GM23338 (cell line): ENCODE data around the gene MTA1.

Source experiments
- CREB1 ChIP-seq: fragments of 250-450 bp; sonication (Bioruptor Pico); IDR thresholded peaks from 2 replicates; pipeline ENCODE4 v1.5.0; 2020; ENCODE audit warnings: low read depth, mild to moderate bottlenecking, moderate library complexity
- EZH2 ChIP-seq: fragments of 200-600 bp; sonication (generic); IDR thresholded peaks from one replicate; pipeline ENCODE4 v1.8.0; 2017; ENCODE audit warnings: antibody characterized with exemption, mild to moderate bottlenecking, low read depth; ENCODE audit not compliant: unreplicated experiment
- EZH2phosphoT487 ChIP-seq: fragments of 200-600 bp; sonication (generic); IDR thresholded peaks from one replicate; pipeline ENCODE4 v1.8.1; 2018; ENCODE audit warnings: antibody characterized with exemption; ENCODE audit not compliant: unreplicated experiment
- JUNB ChIP-seq: IDR thresholded peaks from one replicate; pipeline ENCODE4 v1.6.1; 2016; ENCODE audit warnings: antibody characterized with exemption; ENCODE audit not compliant: unreplicated experiment
- NANOG ChIP-seq: IDR thresholded peaks from 2 replicates; pipeline ENCODE4 v1.6.1; 2016; ENCODE audit warnings: antibody characterized with exemption, borderline replicate concordance
- POLR2AphosphoS5 ChIP-seq: IDR thresholded peaks from 2 replicates; pipeline ENCODE4 v1.6.1; 2016; ENCODE audit warnings: antibody characterized with exemption, low read depth
- ZNF331 ChIP-seq: fragments of 250-450 bp; sonication (Bioruptor Pico); IDR thresholded peaks from 2 replicates; pipeline ENCODE4 v1.5.0; 2020; ENCODE audit warnings: low read depth, mild to moderate bottlenecking, moderate library complexity
- TF ChIP-seq, protein P1 (sequence below), 2 experiments: fragments of 200-600 bp in 1 of 2; sonication (generic) in 1 of 2; conservative IDR thresholded peaks; 2 replicates each; pipeline versions ENCODE4 v1.5.1 to v1.6.1; 2016 to 2017; ENCODE audit warnings: antibody characterized with exemption in 2 of 2, low read depth in 2 of 2, mild to moderate bottlenecking in 2 of 2, moderate library complexity in 1 of 2
- TF ChIP-seq, protein P2 (sequence below): IDR thresholded peaks from one replicate; pipeline ENCODE4 v1.6.1; 2018; ENCODE audit warnings: antibody characterized with exemption; ENCODE audit not compliant: unreplicated experiment
- TF ChIP-seq, protein P3 (sequence below): IDR thresholded peaks from 2 replicates; pipeline ENCODE4 v1.6.1; 2016; ENCODE audit warnings: antibody characterized with exemption

DNA sequence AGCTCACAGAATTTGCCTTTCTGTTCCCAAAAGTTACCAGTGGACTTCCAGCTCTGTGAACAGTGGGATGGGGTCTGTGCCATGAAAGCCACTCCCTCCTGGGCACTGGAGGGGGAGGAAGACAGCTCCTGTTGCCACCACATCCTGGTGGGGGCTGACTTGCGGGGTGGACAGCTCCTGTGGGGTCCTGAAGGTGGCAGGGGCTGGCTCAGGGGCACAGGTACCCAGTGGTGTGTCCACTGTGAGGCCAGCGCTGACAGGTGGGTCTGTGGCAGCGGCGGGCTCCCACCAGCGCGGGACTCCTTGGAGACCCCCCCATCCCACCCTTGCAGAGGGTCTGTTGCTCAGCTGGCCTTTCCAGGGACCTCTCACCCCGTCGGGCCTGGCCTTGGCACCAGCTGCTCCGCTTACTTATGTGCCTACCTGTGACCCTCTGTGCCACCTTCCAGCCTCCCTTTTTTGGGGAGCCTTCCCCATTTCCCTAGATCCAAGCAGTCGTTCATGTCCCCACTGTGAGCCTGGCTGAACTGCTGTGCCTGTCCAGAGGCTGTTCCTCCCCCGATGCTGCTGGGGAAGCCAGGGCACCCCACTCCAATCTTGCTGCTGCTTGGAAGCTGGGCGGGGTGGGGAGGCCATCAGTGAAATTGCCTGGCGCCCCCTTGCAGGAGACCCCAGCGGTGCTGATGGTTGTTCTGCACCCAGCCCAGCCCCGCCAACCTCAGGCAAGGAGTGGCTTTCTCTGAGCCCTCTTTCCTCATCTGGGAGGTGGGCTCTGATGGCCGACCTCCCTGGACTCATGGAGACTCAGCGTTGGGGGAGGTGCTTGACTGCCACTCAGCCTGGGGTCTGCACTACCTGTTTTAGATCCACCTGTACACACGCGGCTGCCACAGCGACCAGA lies 73.6 kb downstream of the MTA1 start:
- TF ChIP-seq, protein P1, sequence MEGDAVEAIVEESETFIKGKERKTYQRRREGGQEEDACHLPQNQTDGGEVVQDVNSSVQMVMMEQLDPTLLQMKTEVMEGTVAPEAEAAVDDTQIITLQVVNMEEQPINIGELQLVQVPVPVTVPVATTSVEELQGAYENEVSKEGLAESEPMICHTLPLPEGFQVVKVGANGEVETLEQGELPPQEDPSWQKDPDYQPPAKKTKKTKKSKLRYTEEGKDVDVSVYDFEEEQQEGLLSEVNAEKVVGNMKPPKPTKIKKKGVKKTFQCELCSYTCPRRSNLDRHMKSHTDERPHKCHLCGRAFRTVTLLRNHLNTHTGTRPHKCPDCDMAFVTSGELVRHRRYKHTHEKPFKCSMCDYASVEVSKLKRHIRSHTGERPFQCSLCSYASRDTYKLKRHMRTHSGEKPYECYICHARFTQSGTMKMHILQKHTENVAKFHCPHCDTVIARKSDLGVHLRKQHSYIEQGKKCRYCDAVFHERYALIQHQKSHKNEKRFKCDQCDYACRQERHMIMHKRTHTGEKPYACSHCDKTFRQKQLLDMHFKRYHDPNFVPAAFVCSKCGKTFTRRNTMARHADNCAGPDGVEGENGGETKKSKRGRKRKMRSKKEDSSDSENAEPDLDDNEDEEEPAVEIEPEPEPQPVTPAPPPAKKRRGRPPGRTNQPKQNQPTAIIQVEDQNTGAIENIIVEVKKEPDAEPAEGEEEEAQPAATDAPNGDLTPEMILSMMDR (conservative IDR thresholded peaks at IDR 0.05; ENCODE audit: low read depth in 2 of 2): no peak
- TF ChIP-seq, protein P2, sequence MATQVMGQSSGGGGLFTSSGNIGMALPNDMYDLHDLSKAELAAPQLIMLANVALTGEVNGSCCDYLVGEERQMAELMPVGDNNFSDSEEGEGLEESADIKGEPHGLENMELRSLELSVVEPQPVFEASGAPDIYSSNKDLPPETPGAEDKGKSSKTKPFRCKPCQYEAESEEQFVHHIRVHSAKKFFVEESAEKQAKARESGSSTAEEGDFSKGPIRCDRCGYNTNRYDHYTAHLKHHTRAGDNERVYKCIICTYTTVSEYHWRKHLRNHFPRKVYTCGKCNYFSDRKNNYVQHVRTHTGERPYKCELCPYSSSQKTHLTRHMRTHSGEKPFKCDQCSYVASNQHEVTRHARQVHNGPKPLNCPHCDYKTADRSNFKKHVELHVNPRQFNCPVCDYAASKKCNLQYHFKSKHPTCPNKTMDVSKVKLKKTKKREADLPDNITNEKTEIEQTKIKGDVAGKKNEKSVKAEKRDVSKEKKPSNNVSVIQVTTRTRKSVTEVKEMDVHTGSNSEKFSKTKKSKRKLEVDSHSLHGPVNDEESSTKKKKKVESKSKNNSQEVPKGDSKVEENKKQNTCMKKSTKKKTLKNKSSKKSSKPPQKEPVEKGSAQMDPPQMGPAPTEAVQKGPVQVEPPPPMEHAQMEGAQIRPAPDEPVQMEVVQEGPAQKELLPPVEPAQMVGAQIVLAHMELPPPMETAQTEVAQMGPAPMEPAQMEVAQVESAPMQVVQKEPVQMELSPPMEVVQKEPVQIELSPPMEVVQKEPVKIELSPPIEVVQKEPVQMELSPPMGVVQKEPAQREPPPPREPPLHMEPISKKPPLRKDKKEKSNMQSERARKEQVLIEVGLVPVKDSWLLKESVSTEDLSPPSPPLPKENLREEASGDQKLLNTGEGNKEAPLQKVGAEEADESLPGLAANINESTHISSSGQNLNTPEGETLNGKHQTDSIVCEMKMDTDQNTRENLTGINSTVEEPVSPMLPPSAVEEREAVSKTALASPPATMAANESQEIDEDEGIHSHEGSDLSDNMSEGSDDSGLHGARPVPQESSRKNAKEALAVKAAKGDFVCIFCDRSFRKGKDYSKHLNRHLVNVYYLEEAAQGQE: no peak
- TF ChIP-seq EZH2 (no peak), POLR2AphosphoS5 (no peak), JUNB (no peak), EZH2phosphoT487 (no peak), CREB1 (CRISPR knock-in tag) (no peak), NANOG (no peak), ZNF331 (CRISPR knock-in tag) (no peak)
- TF ChIP-seq, protein P3, sequence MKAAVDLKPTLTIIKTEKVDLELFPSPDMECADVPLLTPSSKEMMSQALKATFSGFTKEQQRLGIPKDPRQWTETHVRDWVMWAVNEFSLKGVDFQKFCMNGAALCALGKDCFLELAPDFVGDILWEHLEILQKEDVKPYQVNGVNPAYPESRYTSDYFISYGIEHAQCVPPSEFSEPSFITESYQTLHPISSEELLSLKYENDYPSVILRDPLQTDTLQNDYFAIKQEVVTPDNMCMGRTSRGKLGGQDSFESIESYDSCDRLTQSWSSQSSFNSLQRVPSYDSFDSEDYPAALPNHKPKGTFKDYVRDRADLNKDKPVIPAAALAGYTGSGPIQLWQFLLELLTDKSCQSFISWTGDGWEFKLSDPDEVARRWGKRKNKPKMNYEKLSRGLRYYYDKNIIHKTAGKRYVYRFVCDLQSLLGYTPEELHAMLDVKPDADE: no peak
